ENCODE data around the gene KDM6B. TPM values are rescaled to one million over a fixed set of nuclear protein-coding genes. Genes with fewer than 3 reads are reported as not detected.

Gene KDM6B
- polyA plus RNA-seq, 1 experiment: 0.91 TPM

DNA sequence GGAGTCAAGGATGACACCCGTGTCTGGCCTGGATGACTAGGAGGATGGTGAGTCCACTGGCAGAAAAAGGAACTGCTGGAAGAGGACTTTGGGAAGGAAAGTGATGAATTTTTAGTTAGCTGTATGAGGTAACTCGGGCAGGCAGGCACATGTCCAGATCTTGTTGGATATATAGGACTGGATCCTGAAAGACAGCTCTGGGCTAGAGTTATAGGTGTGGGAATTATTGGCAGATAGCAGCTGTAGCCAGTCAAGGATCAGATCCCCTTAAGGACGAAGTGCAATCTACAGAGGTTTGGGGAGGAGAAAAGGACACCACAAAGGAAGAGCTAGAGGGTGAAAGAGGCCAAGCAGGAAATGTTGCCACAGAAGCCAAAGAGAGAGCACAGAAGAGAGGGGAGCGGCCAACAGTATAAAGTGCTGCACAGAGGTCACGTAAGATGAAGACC, 33.9 kb downstream of the KDM6B start:
- no peak for DNase-seq (ENCODE audit: low read depth)
- CTCF ChIA-PET: interaction anchor here (1.4 kb wide), 1 partner anchor 30 kb away, joined by 5 read pairs; no protein-coding TSS in a partner anchor
- Histone ChIP-seq H3K36me3 (ENCODE audit: control insufficient read depth, insufficient read depth, low read length) (no peaks in the 10 kb centered on the region; the same call in 1 of the 2 replicates), H3K4me3 (ENCODE audit: low read depth, low read length) (no peak overlapping the region), H3K27me3 (ENCODE audit: control insufficient read depth, insufficient read depth, low read length) (no peaks in the 10 kb centered on the region)
- POLR2A ChIA-PET: no interaction called here
- TF ChIP-seq, protein P1, sequence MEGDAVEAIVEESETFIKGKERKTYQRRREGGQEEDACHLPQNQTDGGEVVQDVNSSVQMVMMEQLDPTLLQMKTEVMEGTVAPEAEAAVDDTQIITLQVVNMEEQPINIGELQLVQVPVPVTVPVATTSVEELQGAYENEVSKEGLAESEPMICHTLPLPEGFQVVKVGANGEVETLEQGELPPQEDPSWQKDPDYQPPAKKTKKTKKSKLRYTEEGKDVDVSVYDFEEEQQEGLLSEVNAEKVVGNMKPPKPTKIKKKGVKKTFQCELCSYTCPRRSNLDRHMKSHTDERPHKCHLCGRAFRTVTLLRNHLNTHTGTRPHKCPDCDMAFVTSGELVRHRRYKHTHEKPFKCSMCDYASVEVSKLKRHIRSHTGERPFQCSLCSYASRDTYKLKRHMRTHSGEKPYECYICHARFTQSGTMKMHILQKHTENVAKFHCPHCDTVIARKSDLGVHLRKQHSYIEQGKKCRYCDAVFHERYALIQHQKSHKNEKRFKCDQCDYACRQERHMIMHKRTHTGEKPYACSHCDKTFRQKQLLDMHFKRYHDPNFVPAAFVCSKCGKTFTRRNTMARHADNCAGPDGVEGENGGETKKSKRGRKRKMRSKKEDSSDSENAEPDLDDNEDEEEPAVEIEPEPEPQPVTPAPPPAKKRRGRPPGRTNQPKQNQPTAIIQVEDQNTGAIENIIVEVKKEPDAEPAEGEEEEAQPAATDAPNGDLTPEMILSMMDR (IDR thresholded peaks at IDR 0.05; ENCODE audit: insufficient read depth, low read depth, low read length): no peak

DNA sequence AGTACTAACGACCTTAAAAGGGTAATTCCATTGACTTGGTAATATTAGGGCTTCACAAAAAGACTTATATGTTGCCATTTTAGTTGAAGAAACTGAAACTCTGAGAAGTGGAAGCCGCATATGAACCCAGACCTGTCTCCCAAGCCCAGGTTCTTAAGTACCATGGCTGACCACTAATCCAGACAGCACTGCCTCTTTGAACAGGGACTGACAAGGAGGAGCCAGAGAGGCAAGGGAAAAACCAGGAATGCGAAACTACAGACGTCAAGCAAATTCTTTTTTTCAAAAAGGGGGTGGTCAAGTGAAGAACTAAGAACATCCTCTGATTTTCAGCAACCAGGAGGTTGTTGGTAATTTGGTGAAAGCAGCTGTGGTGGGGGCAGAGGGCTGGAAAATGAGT, 39.0 kb downstream of the KDM6B start:
- POLR2A ChIA-PET: no interaction called here
- no peak overlapping the region for H3K4me3 ChIP-seq (ENCODE audit: low read depth, low read length)
- TF ChIP-seq, protein P1 (IDR thresholded peaks at IDR 0.05; ENCODE audit: insufficient read depth, low read depth, low read length): no peak
- no peaks in the 10 kb centered on the region for H3K27me3 ChIP-seq (ENCODE audit: control insufficient read depth, insufficient read depth, low read length)
- CTCF ChIA-PET: interaction anchor here (0.7 kb wide), 1 partner anchor 117 kb away, joined by 3 read pairs; no protein-coding TSS in a partner anchor
- no peak for DNase-seq (ENCODE audit: low read depth)
- H3K36me3 ChIP-seq (ENCODE audit: control insufficient read depth, insufficient read depth, low read length): peaks cover 2% of the 10 kb centered on the region; the same call in 1 of the 2 replicates

DNA sequence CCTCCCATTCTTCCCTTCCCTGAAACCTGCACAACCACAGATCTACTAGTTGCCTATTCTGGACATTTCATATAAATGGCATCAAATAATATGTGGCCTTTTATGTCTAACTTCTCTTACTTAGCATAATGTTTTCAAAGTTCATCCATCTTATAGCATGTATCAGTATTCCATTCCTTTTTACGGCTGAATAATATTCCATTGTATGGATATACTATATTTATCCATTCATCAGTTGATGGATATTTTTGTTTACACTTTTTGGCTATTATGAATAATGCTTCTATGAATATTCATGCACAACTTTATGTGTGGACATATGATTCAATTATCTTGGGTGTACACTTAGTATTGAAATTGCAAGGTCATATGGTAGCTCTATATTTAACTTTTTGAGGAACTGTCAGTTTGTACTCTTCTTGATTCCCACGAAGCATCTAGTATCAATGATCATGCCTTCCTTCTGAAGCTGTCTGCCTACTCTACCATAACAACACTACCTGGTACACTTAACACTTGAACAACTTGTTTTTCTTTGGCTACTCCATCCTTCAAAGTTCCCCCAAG, 41.9 kb downstream of the KDM6B start:
- ChIA-PET POLR2A (no interaction called here), CTCF (interaction anchor here (1.1 to 1.4 kb wide), 3 partner anchors 11 to 121 kb away, joined by 3 to 6 read pairs (median 3); no protein-coding TSS in a partner anchor)
- Histone ChIP-seq H3K36me3 (ENCODE audit: control insufficient read depth, insufficient read depth, low read length) (peaks cover 7% of the 10 kb centered on the region), H3K4me3 (ENCODE audit: low read depth, low read length) (no peak overlapping the region), H3K27me3 (ENCODE audit: control insufficient read depth, insufficient read depth, low read length) (no peaks in the 10 kb centered on the region)
- TF ChIP-seq, protein P1 (IDR thresholded peaks at IDR 0.05; ENCODE audit: insufficient read depth, low read depth, low read length): no peak
- no peak for DNase-seq (ENCODE audit: low read depth)

DNA sequence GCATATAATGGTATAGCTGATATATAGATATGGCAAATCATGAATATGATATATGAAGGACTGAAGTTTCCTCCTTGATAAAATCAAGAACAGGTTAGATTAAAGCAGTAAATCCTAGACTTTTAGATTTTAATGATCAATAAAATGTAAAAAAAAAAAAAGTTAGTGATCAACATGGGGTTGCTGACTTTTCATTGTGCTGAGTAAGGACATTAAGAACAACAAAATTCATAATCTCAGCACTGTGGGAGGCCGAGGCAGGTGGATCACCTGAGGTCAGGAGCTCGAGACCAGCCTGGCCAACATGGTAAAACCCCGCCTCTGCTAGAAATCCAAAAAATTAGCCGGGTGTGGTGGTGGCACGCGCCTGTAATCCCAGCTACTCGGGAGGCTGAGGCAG, 44.2 kb downstream of the KDM6B start:
- DNase-seq (ENCODE audit: low read depth): no peak
- CTCF ChIA-PET: interaction anchor here (0.7 to 1.4 kb wide), 4 partner anchors 8 to 196 kb away, joined by 3 to 6 read pairs (median 3); no protein-coding TSS in a partner anchor
- TF ChIP-seq, protein P1 (IDR thresholded peaks at IDR 0.05; ENCODE audit: insufficient read depth, low read depth, low read length): no peak
- POLR2A ChIA-PET: no interaction called here
- Histone ChIP-seq H3K4me3 (ENCODE audit: low read depth, low read length) (no peak overlapping the region), H3K27me3 (ENCODE audit: control insufficient read depth, insufficient read depth, low read length) (no peaks in the 10 kb centered on the region), H3K36me3 (ENCODE audit: control insufficient read depth, insufficient read depth, low read length) (peaks cover 9% of the 10 kb centered on the region)

DNA sequence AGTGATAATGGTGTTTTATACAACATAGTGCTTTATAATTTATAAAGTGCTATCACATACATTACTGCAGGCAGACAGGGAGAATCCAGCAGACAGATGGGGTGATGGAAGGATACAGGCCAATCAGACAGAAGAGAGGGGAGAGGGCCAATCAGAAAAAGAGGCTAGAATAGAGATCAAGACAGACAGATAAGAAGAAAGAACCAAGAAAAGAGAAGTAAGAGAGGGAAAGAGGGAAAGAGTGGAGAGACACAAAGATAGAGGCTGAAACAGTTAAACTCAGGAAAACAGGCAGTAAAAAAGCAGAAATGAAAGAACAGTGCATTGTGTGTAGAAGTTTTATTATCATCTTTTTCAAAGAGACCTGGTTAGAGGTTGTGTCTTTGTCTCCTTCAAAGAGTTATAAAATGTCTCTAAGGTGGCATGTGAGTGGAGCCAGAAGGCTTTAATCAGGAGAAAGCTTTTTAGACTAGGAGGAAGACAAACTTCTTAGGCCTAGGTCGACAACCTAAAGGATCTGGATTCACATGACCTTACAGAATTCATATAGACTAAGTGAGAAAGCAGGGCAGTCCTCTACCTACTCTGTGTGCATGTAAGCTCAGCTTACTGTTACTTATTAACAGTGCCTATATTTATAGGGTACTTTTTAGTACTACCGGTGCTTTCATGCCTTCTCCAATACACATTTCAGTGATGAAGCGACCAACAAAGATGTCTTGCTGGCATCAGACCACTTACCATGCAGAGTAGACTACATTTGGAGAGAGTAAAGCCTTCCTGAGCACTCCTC, 46.3 kb downstream of the KDM6B start:
- Histone ChIP-seq H3K4me3 (ENCODE audit: low read depth, low read length) (no peak overlapping the region), H3K36me3 (ENCODE audit: control insufficient read depth, insufficient read depth, low read length) (peaks cover 7% of the 10 kb centered on the region), H3K27me3 (ENCODE audit: control insufficient read depth, insufficient read depth, low read length) (no peaks in the 10 kb centered on the region)
- POLR2A ChIA-PET: no interaction called here
- CTCF ChIA-PET: no interaction called here
- no peak for DNase-seq (ENCODE audit: low read depth)
- TF ChIP-seq, protein P1 (IDR thresholded peaks at IDR 0.05; ENCODE audit: insufficient read depth, low read depth, low read length): no peak

Data from BJ (cell line).